Measurements from ENCODE around the gene HELZ2. TPM values are rescaled to one million over a fixed set of nuclear protein-coding genes. Genes with fewer than 3 reads are reported as not detected.

The HELZ2 gene
- total and polyA plus RNA-seq, 2 experiments from 2014 or later, result 5.2 to 48.9 TPM

DNA sequence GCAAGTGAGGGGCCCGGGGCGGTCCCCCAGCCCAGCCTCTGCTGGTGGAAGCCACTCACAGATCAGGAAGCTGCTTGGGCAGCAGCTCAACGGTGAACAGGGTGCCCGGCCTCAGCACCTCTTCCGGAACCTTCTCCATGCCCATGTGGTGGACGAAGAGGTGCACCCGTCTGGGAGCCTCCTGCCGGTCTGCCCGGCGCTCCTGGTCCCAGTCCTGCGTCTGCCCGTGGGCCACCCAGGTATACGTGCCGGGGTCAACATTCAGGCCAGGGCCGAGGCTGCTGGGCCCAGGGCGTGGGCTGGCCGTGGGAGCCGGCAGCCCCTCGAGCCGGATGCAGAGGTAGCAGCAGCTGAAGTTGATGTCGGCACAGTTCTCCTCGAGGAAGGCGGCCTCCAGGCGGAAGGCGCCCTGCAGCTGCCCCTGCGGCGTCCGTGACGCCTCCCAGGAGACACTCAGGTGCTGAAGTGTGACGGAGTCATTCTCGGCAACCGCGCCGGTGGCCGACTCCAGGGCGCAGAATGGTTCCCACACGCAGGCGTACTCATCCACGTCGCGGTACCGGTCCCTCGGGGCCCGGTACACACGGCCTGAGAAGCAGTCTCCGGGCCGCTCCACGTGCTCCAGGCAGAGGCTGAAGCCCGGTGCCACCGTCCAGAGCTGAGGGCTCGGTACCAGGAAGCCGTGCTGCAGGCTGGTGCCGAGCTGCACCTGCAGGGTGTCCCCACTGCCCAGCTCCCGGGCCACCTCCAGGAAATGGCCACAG, 11.4 kb downstream of the HELZ2 start:
- H3K4me2 ChIP-seq, result no peak overlapping the region
- no peak overlapping the region for H2AFZ ChIP-seq
- H3K4me1 ChIP-seq (ENCODE audit: insufficient read depth), result no peaks in the 10 kb centered on the region
- peaks cover 3% of the 10 kb centered on the region; the same call in 1 of the 3 replicates for H3K36me3 Mint-ChIP-seq (ENCODE audit: low read depth)
- no peaks in the 10 kb centered on the region for H3K27me3 ChIP-seq (ENCODE audit: insufficient read depth)
- H3K4me3 ChIP-seq, result no peak overlapping the region
- no peaks in the 10 kb centered on the region for H3K9me2 ChIP-seq (ENCODE audit: insufficient read depth)
- H3K27me3 Mint-ChIP-seq (ENCODE audit: insufficient read depth, low read depth, poor library complexity), result no peaks in the 10 kb centered on the region
- no peaks in the 10 kb centered on the region for H3K36me3 ChIP-seq (ENCODE audit: insufficient read depth)
- H3K4me1 Mint-ChIP-seq, result no peaks in the 10 kb centered on the region
- H3K27ac ChIP-seq (ENCODE audit: low read depth), result no peak overlapping the region
- peaks cover 4% of the 10 kb centered on the region; the same call in 2 of the 3 replicates for H3K9me3 Mint-ChIP-seq
- no peaks in the 10 kb centered on the region for H3K79me2 ChIP-seq (replicated peaks; ENCODE audit: insufficient read depth)
- no peaks in the 10 kb centered on the region for H3F3A ChIP-seq (replicated peaks; ENCODE audit: low read depth)
- H3K4me3 Mint-ChIP-seq, result no peak overlapping the region
- no peak for ATAC-seq
- H4K20me1 ChIP-seq (replicated peaks; ENCODE audit: insufficient read depth), result no peaks in the 10 kb centered on the region
- DNase-seq (ENCODE audit: low spot score), result no peak
- H3K27ac Mint-ChIP-seq, result no peak overlapping the region
- TF ChIP-seq JUNB (IDR thresholded peaks at IDR 0.05; ENCODE audit: unreplicated experiment) (no peak), ZNF331 (CRISPR knock-in tag; IDR thresholded peaks at IDR 0.05; ENCODE audit: low read depth) (no peak), CREB1 (CRISPR knock-in tag; IDR thresholded peaks at IDR 0.05; ENCODE audit: low read depth) (no peak), POLR2AphosphoS5 (IDR thresholded peaks at IDR 0.05; ENCODE audit: low read depth) (no peak), STAT1 (IDR thresholded peaks at IDR 0.05; ENCODE audit: unreplicated experiment) (no peak), ZNF114 (CRISPR knock-in tag; IDR thresholded peaks at IDR 0.05) (no peak), EZH2 (IDR thresholded peaks at IDR 0.05; ENCODE audit: low read depth, unreplicated experiment) (no peak), NANOG (IDR thresholded peaks at IDR 0.05; ENCODE audit: borderline replicate concordance) (no peak)
- TF ChIP-seq, protein P1, sequence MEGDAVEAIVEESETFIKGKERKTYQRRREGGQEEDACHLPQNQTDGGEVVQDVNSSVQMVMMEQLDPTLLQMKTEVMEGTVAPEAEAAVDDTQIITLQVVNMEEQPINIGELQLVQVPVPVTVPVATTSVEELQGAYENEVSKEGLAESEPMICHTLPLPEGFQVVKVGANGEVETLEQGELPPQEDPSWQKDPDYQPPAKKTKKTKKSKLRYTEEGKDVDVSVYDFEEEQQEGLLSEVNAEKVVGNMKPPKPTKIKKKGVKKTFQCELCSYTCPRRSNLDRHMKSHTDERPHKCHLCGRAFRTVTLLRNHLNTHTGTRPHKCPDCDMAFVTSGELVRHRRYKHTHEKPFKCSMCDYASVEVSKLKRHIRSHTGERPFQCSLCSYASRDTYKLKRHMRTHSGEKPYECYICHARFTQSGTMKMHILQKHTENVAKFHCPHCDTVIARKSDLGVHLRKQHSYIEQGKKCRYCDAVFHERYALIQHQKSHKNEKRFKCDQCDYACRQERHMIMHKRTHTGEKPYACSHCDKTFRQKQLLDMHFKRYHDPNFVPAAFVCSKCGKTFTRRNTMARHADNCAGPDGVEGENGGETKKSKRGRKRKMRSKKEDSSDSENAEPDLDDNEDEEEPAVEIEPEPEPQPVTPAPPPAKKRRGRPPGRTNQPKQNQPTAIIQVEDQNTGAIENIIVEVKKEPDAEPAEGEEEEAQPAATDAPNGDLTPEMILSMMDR (conservative IDR thresholded peaks at IDR 0.05; ENCODE audit: low read depth in 2 of 2), result no peak
- TF ChIP-seq, protein P2, sequence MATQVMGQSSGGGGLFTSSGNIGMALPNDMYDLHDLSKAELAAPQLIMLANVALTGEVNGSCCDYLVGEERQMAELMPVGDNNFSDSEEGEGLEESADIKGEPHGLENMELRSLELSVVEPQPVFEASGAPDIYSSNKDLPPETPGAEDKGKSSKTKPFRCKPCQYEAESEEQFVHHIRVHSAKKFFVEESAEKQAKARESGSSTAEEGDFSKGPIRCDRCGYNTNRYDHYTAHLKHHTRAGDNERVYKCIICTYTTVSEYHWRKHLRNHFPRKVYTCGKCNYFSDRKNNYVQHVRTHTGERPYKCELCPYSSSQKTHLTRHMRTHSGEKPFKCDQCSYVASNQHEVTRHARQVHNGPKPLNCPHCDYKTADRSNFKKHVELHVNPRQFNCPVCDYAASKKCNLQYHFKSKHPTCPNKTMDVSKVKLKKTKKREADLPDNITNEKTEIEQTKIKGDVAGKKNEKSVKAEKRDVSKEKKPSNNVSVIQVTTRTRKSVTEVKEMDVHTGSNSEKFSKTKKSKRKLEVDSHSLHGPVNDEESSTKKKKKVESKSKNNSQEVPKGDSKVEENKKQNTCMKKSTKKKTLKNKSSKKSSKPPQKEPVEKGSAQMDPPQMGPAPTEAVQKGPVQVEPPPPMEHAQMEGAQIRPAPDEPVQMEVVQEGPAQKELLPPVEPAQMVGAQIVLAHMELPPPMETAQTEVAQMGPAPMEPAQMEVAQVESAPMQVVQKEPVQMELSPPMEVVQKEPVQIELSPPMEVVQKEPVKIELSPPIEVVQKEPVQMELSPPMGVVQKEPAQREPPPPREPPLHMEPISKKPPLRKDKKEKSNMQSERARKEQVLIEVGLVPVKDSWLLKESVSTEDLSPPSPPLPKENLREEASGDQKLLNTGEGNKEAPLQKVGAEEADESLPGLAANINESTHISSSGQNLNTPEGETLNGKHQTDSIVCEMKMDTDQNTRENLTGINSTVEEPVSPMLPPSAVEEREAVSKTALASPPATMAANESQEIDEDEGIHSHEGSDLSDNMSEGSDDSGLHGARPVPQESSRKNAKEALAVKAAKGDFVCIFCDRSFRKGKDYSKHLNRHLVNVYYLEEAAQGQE (IDR thresholded peaks at IDR 0.05; ENCODE audit: unreplicated experiment), result no peak
- TF ChIP-seq, protein P3, sequence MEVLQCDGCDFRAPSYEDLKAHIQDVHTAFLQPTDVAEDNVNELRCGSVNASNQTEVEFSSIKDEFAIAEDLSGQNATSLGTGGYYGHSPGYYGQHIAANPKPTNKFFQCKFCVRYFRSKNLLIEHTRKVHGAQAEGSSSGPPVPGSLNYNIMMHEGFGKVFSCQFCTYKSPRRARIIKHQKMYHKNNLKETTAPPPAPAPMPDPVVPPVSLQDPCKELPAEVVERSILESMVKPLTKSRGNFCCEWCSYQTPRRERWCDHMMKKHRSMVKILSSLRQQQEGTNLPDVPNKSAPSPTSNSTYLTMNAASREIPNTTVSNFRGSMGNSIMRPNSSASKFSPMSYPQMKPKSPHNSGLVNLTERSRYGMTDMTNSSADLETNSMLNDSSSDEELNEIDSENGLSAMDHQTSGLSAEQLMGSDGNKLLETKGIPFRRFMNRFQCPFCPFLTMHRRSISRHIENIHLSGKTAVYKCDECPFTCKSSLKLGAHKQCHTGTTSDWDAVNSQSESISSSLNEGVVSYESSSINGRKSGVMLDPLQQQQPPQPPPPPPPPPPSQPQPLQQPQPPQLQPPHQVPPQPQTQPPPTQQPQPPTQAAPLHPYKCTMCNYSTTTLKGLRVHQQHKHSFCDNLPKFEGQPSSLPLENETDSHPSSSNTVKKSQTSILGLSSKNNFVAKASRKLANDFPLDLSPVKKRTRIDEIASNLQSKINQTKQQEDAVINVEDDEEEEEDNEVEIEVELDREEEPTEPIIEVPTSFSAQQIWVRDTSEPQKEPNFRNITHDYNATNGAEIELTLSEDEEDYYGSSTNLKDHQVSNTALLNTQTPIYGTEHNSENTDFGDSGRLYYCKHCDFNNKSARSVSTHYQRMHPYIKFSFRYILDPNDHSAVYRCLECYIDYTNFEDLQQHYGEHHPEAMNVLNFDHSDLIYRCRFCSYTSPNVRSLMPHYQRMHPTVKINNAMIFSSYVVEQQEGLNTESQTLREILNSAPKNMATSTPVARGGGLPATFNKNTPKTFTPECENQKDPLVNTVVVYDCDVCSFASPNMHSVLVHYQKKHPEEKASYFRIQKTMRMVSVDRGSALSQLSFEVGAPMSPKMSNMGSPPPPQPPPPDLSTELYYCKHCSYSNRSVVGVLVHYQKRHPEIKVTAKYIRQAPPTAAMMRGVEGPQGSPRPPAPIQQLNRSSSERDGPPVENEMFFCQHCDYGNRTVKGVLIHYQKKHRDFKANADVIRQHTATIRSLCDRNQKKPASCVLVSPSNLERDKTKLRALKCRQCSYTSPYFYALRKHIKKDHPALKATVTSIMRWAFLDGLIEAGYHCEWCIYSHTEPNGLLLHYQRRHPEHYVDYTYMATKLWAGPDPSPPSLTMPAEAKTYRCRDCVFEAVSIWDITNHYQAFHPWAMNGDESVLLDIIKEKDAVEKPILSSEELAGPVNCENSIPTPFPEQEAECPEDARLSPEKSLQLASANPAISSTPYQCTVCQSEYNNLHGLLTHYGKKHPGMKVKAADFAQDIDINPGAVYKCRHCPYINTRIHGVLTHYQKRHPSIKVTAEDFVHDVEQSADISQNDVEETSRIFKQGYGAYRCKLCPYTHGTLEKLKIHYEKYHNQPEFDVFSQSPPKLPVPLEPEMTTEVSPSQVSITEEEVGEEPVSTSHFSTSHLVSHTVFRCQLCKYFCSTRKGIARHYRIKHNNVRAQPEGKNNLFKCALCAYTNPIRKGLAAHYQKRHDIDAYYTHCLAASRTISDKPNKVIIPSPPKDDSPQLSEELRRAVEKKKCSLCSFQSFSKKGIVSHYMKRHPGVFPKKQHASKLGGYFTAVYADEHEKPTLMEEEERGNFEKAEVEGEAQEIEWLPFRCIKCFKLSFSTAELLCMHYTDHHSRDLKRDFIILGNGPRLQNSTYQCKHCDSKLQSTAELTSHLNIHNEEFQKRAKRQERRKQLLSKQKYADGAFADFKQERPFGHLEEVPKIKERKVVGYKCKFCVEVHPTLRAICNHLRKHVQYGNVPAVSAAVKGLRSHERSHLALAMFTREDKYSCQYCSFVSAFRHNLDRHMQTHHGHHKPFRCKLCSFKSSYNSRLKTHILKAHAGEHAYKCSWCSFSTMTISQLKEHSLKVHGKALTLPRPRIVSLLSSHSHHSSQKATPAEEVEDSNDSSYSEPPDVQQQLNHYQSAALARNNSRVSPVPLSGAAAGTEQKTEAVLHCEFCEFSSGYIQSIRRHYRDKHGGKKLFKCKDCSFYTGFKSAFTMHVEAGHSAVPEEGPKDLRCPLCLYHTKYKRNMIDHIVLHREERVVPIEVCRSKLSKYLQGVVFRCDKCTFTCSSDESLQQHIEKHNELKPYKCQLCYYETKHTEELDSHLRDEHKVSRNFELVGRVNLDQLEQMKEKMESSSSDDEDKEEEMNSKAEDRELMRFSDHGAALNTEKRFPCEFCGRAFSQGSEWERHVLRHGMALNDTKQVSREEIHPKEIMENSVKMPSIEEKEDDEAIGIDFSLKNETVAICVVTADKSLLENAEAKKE (CRISPR knock-in tag; IDR thresholded peaks at IDR 0.05), result no peak
